K562 (cell line): ENCODE measurements around the gene FAM167B. TPM values are rescaled to one million over a fixed set of nuclear protein-coding genes. Genes with fewer than 3 reads are reported as not detected.

ENCODE experiments used
- BRF1 ChIP-seq: IDR thresholded peaks from 3 replicates; pipeline ENCODE4 v1.6.1; 2011; ENCODE audit warnings: borderline replicate concordance, mild to moderate bottlenecking; ENCODE audit not compliant: insufficient read length; ENCODE audit errors: extremely low read depth
- CBFA2T3 ChIP-seq: fragments of 450-650 bp; IDR thresholded peaks from 2 replicates; pipeline ENCODE4 v1.6.1; 2017
- FIP1L1 ChIP-seq: fragments of 200-400 bp; formaldehyde crosslinking; IDR thresholded peaks from 2 replicates; pipeline ENCODE4 v1.6.1; 2018; ENCODE audit warnings: mild to moderate bottlenecking, low read depth, low read length; ENCODE audit not compliant: poor library complexity, severe bottlenecking
- GATAD2A ChIP-seq: fragments of 450-650 bp; IDR thresholded peaks from 2 replicates; pipeline ENCODE4 v1.6.1; 2017
- GATAD2B ChIP-seq: fragments of 450-650 bp; IDR thresholded peaks from 2 replicates; pipeline ENCODE4 v1.6.1; 2017; ENCODE audit warnings: mild to moderate bottlenecking, borderline replicate concordance
- GTF2E2 ChIP-seq: fragments of 200-800 bp; sonication (Bioruptor generic); IDR thresholded peaks from 2 replicates; pipeline ENCODE4 v1.6.1; 2016; ENCODE audit warnings: missing genetic modification characterization, missing compliant biosample characterization
- HDAC6 ChIP-seq: IDR thresholded peaks from 2 replicates; pipeline ENCODE4 v1.6.1; 2012; ENCODE audit warnings: low read depth, mild to moderate bottlenecking, control low read depth, inconsistent platforms, low read length, moderate library complexity
- HIVEP1 ChIP-seq: fragments of 250-450 bp; sonication (Bioruptor Pico); IDR thresholded peaks from 2 replicates; pipeline ENCODE4 v1.4.0; 2020; ENCODE audit warnings: mild to moderate bottlenecking
- ILF3 ChIP-seq: fragments of 450-650 bp; IDR thresholded peaks from 2 replicates; pipeline ENCODE4 v1.6.1; 2018; ENCODE audit warnings: antibody characterized with exemption, mild to moderate bottlenecking, moderate library complexity, borderline replicate concordance
- KDM5B ChIP-seq: fragments of 200-600 bp; sonication (generic); IDR thresholded peaks from 2 replicates; pipeline ENCODE4 v1.6.1; 2012; ENCODE audit warnings: low read depth, mild to moderate bottlenecking, moderate library complexity, low read length, control low read depth, inconsistent platforms; ENCODE audit not compliant: insufficient replicate concordance
- KHSRP ChIP-seq: fragments of 450-650 bp; IDR thresholded peaks from 2 replicates; pipeline ENCODE4 v1.6.1; 2017
- KLF1 ChIP-seq: fragments of 450-650 bp; IDR thresholded peaks from 2 replicates; pipeline ENCODE4 v1.6.1; 2016; ENCODE audit warnings: missing genetic modification characterization, missing compliant biosample characterization
- MAFK ChIP-seq: IDR thresholded peaks from 2 replicates; pipeline ENCODE4 v1.6.1; 2011; ENCODE audit warnings: low read length, improper control_type of control experiment
- MEF2A ChIP-seq: IDR thresholded peaks from 2 replicates; pipeline ENCODE4 v1.6.1; 2011; ENCODE audit warnings: low read depth, mild to moderate bottlenecking, low read length, moderate library complexity; ENCODE audit not compliant: control insufficient read depth
- NR2C2 ChIP-seq, 2 experiments: fragments of 200-800 bp in 1 of 2; sonication (Bioruptor generic) in 1 of 2; sonication (generic) in 1 of 2; formaldehyde crosslinking in 1 of 2; IDR thresholded peaks; 2 replicates each; pipeline versions ENCODE4 v1.6.1 to v1.8.0; 2016 to 2022; ENCODE audit warnings: mild to moderate bottlenecking in 1 of 2, missing compliant biosample characterization in 1 of 2, missing genetic modification characterization in 1 of 2, missing genetic modification reagents in 1 of 2
- PRPF4 ChIP-seq: fragments of 200-400 bp; formaldehyde crosslinking; IDR thresholded peaks from one replicate; pipeline ENCODE4 v1.6.1; 2017; ENCODE audit warnings: low read length, low read depth, mild to moderate bottlenecking; ENCODE audit not compliant: insufficient read depth, poor library complexity, severe bottlenecking
- STAT5B ChIP-seq: fragments of 250-450 bp; sonication (Bioruptor Pico); IDR thresholded peaks from 2 replicates; pipeline ENCODE4 v1.8.0; 2021; ENCODE audit warnings: mild to moderate bottlenecking, inconsistent platforms
- TCFL5 ChIP-seq: fragments of 250-450 bp; sonication (Bioruptor Pico); conservative IDR thresholded peaks from 2 replicates; pipeline ENCODE4 v1.6.1; 2021; ENCODE audit warnings: mild to moderate bottlenecking, moderate library complexity, matching md5 sums
- U2AF2 ChIP-seq: fragments of 200-400 bp; formaldehyde crosslinking; optimal IDR thresholded peaks from 2 replicates; pipeline ENCODE3; 2017; ENCODE audit warnings: low read depth, mild to moderate bottlenecking, low read length
- XRCC3 ChIP-seq: fragments of 450-650 bp; IDR thresholded peaks from 2 replicates; pipeline ENCODE4 v1.6.1; 2017; ENCODE audit warnings: mild to moderate bottlenecking, moderate library complexity
- ZNF12 ChIP-seq: sonication (generic); formaldehyde crosslinking; IDR thresholded peaks from 2 replicates; pipeline ENCODE4 v1.4.0; 2020; ENCODE audit warnings: mild to moderate bottlenecking, missing genetic modification reagents
- ZNF124 ChIP-seq: sonication (generic); formaldehyde crosslinking; IDR thresholded peaks from 2 replicates; pipeline ENCODE4 v1.8.1; 2022; ENCODE audit warnings: missing genetic modification reagents
- ZNF174 ChIP-seq: fragments of 250-450 bp; sonication (Bioruptor Pico); IDR thresholded peaks from 2 replicates; pipeline ENCODE4 v1.4.0; 2020; ENCODE audit warnings: mild to moderate bottlenecking
- ZNF184 ChIP-seq: sonication (generic); formaldehyde crosslinking; IDR thresholded peaks from 2 replicates; pipeline ENCODE4 v1.5.0; 2020; ENCODE audit warnings: missing genetic modification reagents
- ZNF23 ChIP-seq: fragments of 250-450 bp; sonication (Bioruptor Pico); IDR thresholded peaks from 2 replicates; pipeline ENCODE4 v1.4.0; 2020; ENCODE audit warnings: mild to moderate bottlenecking
- ZNF263 ChIP-seq: sonication (generic); formaldehyde crosslinking; IDR thresholded peaks from 2 replicates; pipeline ENCODE4 v1.8.0; 2022; ENCODE audit warnings: mild to moderate bottlenecking, missing genetic modification reagents, borderline replicate concordance
- ZNF589 ChIP-seq: fragments of 200-800 bp; sonication (Bioruptor generic); IDR thresholded peaks from 2 replicates; pipeline ENCODE4 v1.6.1; 2016; ENCODE audit warnings: low read depth, missing genetic modification characterization, missing compliant biosample characterization
- polyA plus RNA-seq, 8 experiments: library from polyadenylated mRNA; depleted of rRNA in 4 of 8; stranded (reverse) in 5 of 8; unstranded in 3 of 8; fragments of >200 nt; fragmentation: Nextera tagmentation in 2 of 8; fragmentation: Illumina TruSeq in 1 of 8; extraction: Ambion mirVana in 2 of 8; extraction: Trizol in 1 of 8; gene quantifications; 2 replicates each; pipeline versions ENCODE4 v1.2.1 to v1.2.3, GENCODE V29; 2011 to 2014; ENCODE audit warnings: inconsistent platforms in 1 of 8, missing spikeins in 1 of 8
- total RNA-seq, 7 experiments: library from RNA; depleted of rRNA in 6 of 7; stranded (reverse); fragments of >200 nt in 6 of 7; fragmentation: Illumina TruSeq in 2 of 7; extraction: Trizol in 2 of 7; gene quantifications; 2 replicates each; pipeline versions ENCODE4 v1.2.1 to v1.2.3, GENCODE V29; 2011 to 2021; ENCODE audit warnings: low replicate concordance in 1 of 7
- TF ChIP-seq, protein P1 (sequence below): fragments of 450-650 bp; IDR thresholded peaks from 2 replicates; pipeline ENCODE4 v1.6.1; 2016

The FAM167B gene
- total and polyA plus RNA-seq, 9 of the 15 experiments (the other 6 are each of a cell fraction or from before 2014, with no cell fraction given): not detected

DNA sequence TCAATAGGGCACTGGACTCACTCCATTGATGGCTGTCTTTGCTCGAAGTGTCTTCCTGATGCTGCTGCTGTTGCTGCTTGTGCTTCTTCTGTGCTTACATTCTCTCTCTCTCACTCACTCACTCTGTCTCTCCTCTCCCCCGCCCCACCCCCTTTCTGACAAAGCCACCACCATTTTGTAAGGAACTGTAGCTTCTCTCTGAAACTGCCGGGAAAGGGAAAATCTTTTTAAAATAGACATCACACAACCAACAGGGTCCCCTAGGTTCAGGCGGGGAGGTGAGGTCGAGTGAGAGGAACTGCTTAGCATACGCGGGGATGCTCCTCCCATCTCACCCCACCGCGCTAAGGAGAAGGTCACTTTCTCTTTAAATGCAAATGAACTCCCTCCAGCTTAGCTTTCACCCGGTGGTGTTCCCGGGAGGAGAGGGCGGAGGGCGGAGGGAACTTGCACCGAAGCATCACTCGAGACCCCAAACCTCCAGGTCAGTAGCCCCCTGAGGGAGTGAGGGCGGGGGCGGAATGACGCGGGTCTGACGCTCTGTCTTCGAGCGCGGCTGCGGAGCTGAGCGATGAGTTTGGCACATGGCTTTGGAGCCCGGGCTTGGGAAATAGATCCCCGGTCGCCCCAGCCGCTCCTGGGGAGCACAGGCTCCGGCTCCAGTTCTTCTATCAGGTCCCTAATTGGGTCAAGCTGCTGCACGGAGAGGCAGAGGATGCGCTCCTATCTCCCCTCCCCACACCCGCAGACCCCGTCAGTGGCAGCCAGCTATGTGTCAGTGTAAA lies 46.6 kb upstream of the FAM167B start, which contains the start of gene CCDC28B (continued):
- TF ChIP-seq CBFA2T3: no peak
- no peak for TF ChIP-seq HDAC6
- no peak for TF ChIP-seq NR2C2 (CRISPR knock-in tag; IDR thresholded peaks at IDR 0.05)
- peak; percentile 70; the same call in 1 of the 2 replicates for TF ChIP-seq NR2C2 (tag; IDR thresholded peaks at IDR 0.05)
- no peak for TF ChIP-seq ZNF124
- TF ChIP-seq XRCC3: no peak
- TF ChIP-seq MAFK: no peak
- peak; percentile 4 for TF ChIP-seq KDM5B
- no peak for TF ChIP-seq U2AF2
- no peak for TF ChIP-seq KHSRP
- TF ChIP-seq ZNF263: 0 out of 2 replicates have a peak, but pooled peaks have one; percentile 34
- TF ChIP-seq FIP1L1: no peak
- TF ChIP-seq ILF3: no peak
- no peak for TF ChIP-seq ZNF23 (CRISPR knock-in tag)
- TF ChIP-seq GATAD2B: no peak
- TF ChIP-seq KLF1 (tag): no peak
- TF ChIP-seq STAT5B (CRISPR knock-in tag): no peak
- TF ChIP-seq PRPF4: no peak
- no peak for TF ChIP-seq ZNF174 (CRISPR knock-in tag)
- TF ChIP-seq, protein P1, sequence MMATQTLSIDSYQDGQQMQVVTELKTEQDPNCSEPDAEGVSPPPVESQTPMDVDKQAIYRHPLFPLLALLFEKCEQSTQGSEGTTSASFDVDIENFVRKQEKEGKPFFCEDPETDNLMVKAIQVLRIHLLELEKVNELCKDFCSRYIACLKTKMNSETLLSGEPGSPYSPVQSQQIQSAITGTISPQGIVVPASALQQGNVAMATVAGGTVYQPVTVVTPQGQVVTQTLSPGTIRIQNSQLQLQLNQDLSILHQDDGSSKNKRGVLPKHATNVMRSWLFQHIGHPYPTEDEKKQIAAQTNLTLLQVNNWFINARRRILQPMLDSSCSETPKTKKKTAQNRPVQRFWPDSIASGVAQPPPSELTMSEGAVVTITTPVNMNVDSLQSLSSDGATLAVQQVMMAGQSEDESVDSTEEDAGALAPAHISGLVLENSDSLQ: peak; percentile 34; the same call in 1 of the 2 replicates
- TF ChIP-seq ZNF184: no peak
- TF ChIP-seq MEF2A: no peak
- no peak for TF ChIP-seq GATAD2A
- no peak for TF ChIP-seq ZNF589 (CRISPR knock-in tag)
- no peak for TF ChIP-seq GTF2E2 (tag)
- no peak for TF ChIP-seq TCFL5 (CRISPR knock-in tag)
- TF ChIP-seq BRF1: no peak
- no peak for TF ChIP-seq ZNF12 (CRISPR knock-in tag)
- TF ChIP-seq HIVEP1 (CRISPR knock-in tag): no peak
